DMS 273 treated with DMSO at 0.1 percent for 48 hours (cell line): Measurements from ENCODE around the gene CCDC9.
"Not testable (repeated sequence)": the region's sequence is repeated elsewhere in the genome, so short reads cannot be mapped to it uniquely, and the experiment has no call there.

Source experiments
- DNase-seq: peaks from one replicate; lab custom pipeline; 2025; lab: John Stamatoyannopoulos, UW

Gene CCDC9

DNA sequence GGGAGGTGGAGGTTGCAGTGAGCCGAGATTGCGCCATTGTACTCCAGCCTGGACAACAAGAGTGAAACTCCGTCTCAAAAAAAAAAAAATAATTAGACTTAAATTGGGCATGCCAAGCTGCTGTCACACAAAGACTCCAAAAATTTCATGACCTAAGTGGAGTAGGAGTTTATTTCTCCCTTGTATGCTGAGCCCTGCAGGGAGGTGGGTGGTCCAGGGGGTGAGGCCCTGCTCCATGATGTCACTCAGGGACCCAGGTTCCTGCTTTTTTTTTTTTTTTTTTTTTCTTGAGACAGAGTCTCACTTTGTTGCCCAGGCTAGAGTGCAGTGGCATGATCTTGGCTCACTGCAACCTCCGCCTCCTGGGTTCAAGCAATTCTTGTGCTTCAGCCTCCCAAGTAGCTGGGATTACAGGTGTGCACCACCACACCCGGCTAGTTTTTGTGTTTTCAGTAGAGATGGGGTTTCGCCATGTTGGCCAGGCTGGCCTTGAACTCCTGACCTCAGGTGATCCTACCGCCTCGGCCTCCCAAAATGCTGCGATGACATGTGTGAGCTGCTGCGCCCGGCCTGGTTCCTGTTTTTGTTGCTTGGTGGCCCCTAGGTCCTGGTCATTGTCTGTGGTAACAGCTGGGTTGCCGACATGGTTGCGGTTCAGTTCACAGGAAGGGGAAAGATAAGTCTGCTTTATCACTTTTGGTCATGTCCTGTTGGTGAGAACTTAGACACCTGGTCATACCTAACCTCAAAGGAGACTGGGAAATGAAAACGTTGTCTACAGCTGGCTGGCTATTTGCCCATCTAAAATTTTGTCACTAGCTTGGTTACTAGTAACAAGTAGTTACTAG, 5.8 kb downstream of the CCDC9 start:
- DNase-seq: not testable (repeated sequence)

- DNase-seq: no peak
Measured at GRCh38 chr19:47264629-47265028, 8.3 kb downstream of the CCDC9 start.

GRCh38 chr19:47266401-47266941, 10.1 kb downstream of the CCDC9 start:
- no peak for DNase-seq

DNA sequence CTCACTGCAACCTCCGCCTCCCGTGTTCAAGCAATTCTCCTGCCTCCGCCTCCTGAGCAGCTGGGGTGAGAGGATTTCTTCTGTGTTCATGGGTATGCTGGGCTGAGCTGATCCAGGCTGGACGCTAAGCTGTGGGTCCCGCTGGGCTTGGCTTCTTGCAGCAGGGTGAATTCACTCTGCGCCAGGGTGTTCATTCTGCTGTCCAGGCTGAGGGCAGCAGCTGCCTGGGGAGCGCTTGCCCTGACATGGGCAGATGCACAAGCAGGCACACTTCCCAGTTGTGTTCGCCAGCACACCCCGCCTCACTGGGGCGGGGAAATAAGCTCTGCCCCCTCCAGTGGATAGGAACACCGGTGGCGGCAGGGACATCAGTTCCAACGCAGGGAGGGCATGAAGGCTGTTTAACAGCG, 11.0 kb downstream of the CCDC9 start:
- DNase-seq: no peak

GRCh38 chr19:47268028-47268427, 11.7 kb downstream of the CCDC9 start:
- no peak for DNase-seq

DNA sequence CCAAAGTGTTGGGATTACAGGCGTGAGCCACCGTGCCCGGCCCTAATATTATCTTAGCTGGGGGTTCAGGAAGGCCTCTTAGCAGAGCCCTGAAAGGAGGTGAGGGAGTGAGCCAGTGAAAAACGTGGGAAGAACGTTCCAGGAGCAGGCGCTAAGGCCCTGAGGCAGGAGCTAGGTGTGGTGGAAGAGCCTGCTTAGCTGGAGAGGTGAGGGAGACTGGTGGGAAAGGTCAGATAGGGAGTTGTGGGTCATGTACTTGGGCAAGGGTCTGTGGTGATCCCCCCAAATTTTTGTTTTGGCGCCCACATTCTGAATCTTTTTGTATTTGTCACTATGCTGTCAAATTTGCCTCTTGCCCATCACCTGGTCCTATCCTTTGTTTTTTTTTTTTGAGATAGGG, 13.3 kb downstream of the CCDC9 start:
- no peak for DNase-seq

- no peak for DNase-seq
Measured at GRCh38 chr19:47270408-47270807, 14.1 kb downstream of the CCDC9 start.

GRCh38 chr19:47271949-47272348, 15.6 kb downstream of the CCDC9 start:
- no peak for DNase-seq

DNA sequence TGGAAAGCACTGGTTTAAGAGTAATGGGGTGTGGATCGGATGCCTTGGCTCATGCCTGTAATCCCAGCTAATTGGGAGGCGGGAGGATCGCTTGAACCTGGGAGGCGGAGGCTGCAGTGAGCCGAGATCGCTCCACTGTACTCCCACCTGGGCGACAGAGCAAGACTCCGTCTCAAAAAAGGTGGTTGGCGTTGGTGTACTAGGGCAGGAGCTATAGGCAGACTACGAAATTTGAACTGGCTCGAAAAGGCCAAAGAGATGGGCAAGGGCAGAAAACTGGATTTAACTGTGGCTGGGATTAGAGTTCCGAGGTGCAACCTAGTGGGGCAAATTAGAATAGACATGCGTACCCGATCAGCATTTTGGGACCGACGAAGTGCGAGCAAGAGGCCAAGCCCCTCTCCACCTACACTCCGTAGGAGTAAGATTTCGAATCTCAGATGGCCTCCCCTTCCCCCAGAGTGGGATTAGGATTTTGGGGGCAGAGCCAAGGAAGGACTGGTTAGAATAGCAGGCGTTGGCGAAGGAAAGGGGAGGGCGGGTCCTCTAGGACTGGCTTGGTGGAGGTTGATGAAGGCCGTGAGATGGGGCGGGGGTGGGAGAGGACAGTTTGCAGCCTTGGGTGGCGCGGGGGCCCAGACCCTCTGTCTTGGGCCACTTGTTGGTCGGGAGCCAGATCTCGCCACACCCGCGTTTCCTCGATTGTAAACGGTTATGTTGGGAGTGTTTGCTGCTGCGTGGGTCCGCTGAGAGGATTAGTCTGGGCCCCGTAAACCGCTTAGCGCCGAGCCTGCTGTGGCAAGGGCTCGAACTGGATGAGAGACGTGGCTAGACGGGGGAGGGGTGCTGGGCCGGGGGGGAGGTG, 16.4 kb downstream of the CCDC9 start:
- no peak for DNase-seq

DNA sequence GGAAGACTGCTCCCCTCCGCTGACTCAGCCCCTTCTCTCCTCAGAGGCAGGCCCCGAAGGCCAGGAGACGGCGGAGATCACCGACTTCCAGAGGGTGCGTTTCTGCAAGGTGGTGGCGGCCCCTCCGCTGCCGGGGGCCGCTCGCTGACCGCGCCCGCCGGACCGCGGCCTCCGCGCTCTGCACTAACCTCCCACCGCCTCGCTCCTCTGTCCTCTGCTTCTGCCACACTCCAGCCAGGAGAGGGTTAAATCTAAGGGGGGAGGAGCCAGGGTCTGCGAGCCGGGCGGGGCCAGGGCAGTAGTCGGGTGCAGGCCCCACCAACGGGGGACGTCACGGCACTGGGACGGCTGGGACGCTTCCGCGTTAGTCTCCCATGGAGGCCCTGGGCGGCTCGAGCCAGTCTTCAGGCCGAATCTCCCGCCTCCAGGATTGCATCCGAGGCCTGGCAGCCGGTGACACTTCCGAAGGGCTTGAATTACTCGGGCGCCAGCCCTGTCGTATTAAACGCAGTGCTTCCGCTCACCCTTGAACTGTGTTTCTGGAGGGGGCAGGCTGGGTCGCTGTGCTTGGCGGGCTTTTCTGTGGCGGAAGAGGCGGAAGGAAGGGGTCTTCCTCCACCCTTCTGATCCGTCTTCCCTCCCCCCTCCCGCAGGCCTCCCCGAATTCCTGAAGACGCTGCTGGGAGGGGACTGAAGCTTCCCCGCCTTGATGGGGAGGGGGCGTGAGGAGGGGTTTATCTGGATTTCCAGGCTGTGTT, 17.2 kb downstream of the CCDC9 start:
- peak; percentile 80 for DNase-seq

DNA sequence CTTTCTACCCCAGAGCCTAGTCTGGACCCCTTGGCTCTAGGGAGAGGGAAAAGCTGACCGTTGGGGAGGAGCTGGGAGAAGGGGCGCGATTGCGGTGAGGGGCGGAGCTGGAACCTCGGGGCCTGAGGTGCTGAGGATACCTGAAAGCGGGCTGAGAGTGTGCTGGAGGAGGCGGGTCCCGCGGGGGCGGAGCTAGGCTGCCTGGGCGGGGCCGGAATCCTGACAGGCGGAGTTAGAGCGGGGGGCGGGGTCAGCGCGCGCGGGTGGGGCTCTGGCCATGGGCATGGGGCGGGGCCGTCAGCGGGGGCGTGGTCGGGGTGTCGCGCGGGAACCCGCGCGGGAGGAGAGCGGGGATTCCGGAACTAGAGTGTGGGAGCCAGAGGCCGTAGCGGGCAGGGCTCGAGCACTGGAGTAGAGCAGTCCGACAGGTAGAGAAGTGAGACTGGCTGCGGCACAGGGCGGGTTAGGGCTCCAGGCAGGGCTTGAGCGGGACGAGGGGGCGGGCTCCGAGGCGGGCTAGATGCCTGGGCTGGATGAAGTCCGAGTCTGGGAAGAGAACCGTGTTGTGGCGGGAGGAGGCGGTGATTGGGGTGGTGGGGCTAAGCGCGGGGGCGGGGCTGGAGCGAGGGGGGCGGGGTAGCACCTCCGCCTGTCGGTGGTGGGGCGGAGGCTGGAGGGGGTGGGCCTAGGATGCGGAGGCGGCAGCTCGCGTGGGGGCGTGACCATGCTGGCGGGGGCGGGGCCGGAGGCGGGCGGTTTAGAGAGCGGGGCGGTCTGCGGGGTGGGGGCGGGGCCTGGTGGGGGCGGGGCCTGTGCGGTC, 18.0 kb downstream of the CCDC9 start, which contains the start of gene INAFM1:
Gene INAFM1 (plus strand): TSS at position 815 of the 820 bp plus-strand sequence. CDS start 35 bp downstream, outside the sequence.
- peak; percentile 84 for DNase-seq

GRCh38 chr19:47274891-47275761, 18.8 kb downstream of the CCDC9 start:
- no peak for DNase-seq

GRCh38 chr19:47275791-47276461, 19.6 kb downstream of the CCDC9 start:
- no peak for DNase-seq

GRCh38 chr19:47276513-47276912, 20.2 kb downstream of the CCDC9 start:
- DNase-seq: not testable (repeated sequence)

DNA sequence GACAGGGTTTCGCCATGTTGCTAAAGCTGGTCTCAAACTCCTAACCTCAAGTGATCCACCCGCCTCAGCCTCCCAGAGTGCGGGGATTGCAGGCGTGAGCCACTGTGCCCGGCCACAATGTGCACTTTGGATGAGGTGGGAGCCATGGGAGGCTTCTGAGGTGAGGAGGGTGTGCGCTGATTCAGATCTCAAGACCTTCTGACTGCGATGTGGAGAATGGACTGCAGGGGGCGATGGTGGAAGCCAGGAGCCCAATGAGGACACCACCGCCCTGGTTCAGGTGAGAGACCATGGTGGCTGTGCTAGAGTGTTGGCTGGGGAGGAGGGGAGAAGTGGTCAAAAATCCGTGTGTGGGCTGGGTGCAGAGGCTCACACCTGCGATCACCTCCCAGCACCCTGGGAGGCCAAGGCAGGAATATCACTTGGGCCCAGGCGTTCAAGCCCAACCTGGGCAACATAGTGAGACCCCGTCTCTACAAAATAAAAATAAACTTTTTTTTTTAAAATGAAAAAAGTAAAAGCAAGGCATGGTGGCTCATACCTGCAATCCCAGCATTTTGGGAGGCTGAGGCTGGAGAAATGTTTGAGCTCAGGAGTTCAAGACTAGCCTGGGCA, 24.0 kb downstream of the CCDC9 start:
- DNase-seq: no peak

DNA sequence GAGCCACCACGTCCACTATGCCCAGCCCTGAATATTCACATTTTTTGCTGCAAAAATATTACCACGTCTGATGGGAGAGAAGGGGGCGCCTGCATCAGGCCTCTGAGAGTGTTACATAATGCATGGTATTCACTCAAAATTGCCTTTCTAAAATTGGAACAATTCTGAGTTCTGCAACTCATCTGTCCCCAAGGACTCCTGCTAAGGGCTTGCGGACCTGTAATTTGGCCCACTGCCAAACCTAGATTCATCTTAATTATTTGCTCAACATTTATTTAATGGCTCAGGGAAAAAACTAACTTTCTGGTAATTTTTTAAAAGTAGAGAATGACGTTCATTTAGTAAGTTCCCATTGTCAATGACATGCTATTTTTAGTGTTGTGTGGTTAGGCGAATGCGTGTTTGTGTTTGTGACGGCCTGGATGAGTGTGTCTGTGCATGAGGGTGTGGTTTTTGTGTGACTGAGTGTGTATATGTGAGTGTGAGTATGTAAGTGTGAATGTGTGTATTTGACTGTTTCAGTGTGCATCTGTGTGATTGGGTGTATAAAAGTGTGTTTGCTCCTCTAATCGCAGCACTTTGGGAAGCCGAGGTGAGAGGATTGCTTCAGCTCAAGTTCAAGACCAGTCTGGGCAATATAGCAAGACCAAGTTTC, 27.2 kb downstream of the CCDC9 start:
- DNase-seq: no peak

GRCh38 chr19:47284324-47284899, 28.1 kb downstream of the CCDC9 start:
- DNase-seq: no peak

DNA sequence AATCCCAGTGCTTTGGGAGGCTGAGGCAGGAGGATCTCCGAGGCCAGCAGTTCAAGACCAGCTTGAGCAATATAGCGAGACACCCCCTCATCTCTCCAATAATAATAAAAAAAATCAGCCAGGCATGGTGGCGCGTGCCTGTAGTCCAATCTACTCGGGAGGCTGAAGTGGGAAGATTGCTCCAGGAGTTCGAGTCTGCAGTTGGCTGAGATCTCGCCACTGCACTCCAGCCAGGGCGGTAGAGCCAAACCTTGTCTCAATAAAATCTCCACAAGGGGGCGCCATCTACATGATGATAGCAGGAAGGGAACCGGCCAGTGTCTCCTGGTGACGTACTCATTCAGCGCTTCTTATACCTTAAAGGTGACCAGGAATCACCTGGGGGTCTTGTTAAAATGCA, 39.7 kb downstream of the CCDC9 start:
- DNase-seq: no peak
